ENCODE data around the gene RASAL2. TPM values are rescaled to one million over a fixed set of nuclear protein-coding genes. Genes with fewer than 3 reads are reported as not detected.
"Not testable (repeated sequence)": the region's sequence is repeated elsewhere in the genome, so short reads cannot be mapped to it uniquely, and the experiment has no call there.

RASAL2 gene
- total RNA-seq, 3 donors from 2014 or later (not counting 1 experiment from before 2014, with no cell fraction given): 0.16 to 0.23 TPM; not detected in 1

GRCh38 chr1:178120088-178120487 is 26.2 kb downstream of the RASAL2 start:
- 93% methylated on average over 4 of the region's 4 CpGs for WGBS (ENCODE audit: insufficient coverage)
- intact Hi-C loops (cut with micrococcal nuclease): no loop called here
- ATAC-seq: no peak
- no peaks in the 10 kb centered on the region for H3K4me1 ChIP-seq (ENCODE audit: control insufficient read depth, insufficient read depth, low read length)
- peaks cover 2 to 5% of the 10 kb centered on the region in 2 donors for H3K9me3 Mint-ChIP-seq
- DNase-seq: no peak
- H3K4me3 ChIP-seq (ENCODE audit: low read length): no peak overlapping the region
- no peaks in the 10 kb centered on the region for H3K27me3 Mint-ChIP-seq (ENCODE audit: low read depth in 2 of 2)
- H3K36me3 Mint-ChIP-seq: no peaks in the 10 kb centered on the region
- no peaks in the 10 kb centered on the region for H3K27me3 ChIP-seq (ENCODE audit: control insufficient read depth, insufficient read depth, low read length)
- TF ChIP-seq, protein P1, sequence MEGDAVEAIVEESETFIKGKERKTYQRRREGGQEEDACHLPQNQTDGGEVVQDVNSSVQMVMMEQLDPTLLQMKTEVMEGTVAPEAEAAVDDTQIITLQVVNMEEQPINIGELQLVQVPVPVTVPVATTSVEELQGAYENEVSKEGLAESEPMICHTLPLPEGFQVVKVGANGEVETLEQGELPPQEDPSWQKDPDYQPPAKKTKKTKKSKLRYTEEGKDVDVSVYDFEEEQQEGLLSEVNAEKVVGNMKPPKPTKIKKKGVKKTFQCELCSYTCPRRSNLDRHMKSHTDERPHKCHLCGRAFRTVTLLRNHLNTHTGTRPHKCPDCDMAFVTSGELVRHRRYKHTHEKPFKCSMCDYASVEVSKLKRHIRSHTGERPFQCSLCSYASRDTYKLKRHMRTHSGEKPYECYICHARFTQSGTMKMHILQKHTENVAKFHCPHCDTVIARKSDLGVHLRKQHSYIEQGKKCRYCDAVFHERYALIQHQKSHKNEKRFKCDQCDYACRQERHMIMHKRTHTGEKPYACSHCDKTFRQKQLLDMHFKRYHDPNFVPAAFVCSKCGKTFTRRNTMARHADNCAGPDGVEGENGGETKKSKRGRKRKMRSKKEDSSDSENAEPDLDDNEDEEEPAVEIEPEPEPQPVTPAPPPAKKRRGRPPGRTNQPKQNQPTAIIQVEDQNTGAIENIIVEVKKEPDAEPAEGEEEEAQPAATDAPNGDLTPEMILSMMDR (IDR thresholded peaks at IDR 0.05): no peak
- no peaks in the 10 kb centered on the region for H3K9me3 ChIP-seq (ENCODE audit: control insufficient read depth, insufficient read depth, low read length)
- H3K27ac ChIP-seq (ENCODE audit: low read length): no peak overlapping the region
- H3K4me1 Mint-ChIP-seq: no peaks in the 10 kb centered on the region
- no peak overlapping the region for H3K27ac Mint-ChIP-seq
- no peaks in the 10 kb centered on the region for H3K36me3 ChIP-seq (ENCODE audit: control insufficient read depth, insufficient read depth, low read length)
- no peak overlapping the region for H3K4me3 Mint-ChIP-seq

GRCh38 chr1:178120520-178121052 is 26.7 kb downstream of the RASAL2 start:
- H3K36me3 Mint-ChIP-seq; H3K4me3 Mint-ChIP-seq; H3K9me3 Mint-ChIP-seq; H3K4me1 ChIP-seq (ENCODE audit: control insufficient read depth, insufficient read depth, low read length); H3K9me3 ChIP-seq (ENCODE audit: control insufficient read depth, insufficient read depth, low read length); H3K27me3 ChIP-seq (ENCODE audit: control insufficient read depth, insufficient read depth, low read length); ATAC-seq; H3K27ac ChIP-seq (ENCODE audit: low read length); H3K4me1 Mint-ChIP-seq; H3K27me3 Mint-ChIP-seq (ENCODE audit: low read depth in 2 of 2); intact Hi-C loops (cut with micrococcal nuclease); H3K4me3 ChIP-seq (ENCODE audit: low read length); DNase-seq; H3K27ac Mint-ChIP-seq; H3K36me3 ChIP-seq (ENCODE audit: control insufficient read depth, insufficient read depth, low read length): not testable (repeated sequence)
- WGBS (ENCODE audit: insufficient coverage): 86% methylated on average over 6 of the region's 7 CpGs

DNA sequence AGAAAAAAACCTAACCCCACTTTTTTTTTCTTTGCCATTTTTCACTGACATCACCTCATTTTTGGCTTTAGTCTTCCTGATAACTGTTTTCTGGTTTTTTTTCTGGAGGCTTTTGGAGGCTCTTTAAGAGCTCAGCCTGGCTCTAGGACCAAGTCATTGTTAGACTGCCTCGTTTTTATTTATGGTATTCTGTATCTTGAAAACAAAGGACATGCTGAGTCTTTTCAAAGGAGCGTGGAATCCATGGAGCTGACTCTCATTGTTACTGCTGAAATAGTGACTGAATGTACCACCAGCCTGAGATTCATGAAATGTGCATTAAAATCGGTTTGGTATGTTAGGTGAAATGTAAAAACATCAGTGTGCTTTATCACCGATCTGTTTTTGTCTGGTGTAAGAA is 28.0 kb downstream of the RASAL2 start:
- no peaks in the 10 kb centered on the region for H3K36me3 Mint-ChIP-seq
- H3K4me1 ChIP-seq (ENCODE audit: control insufficient read depth, insufficient read depth, low read length): no peaks in the 10 kb centered on the region
- ATAC-seq: no peak
- no peaks in the 10 kb centered on the region for H3K4me1 Mint-ChIP-seq
- 57% methylated on average over 4 of the region's 4 CpGs for WGBS (ENCODE audit: insufficient coverage)
- H3K4me3 ChIP-seq (ENCODE audit: low read length): no peak overlapping the region
- H3K27ac Mint-ChIP-seq: no peak overlapping the region
- no peaks in the 10 kb centered on the region for H3K27me3 Mint-ChIP-seq (ENCODE audit: low read depth in 2 of 2)
- H3K36me3 ChIP-seq (ENCODE audit: control insufficient read depth, insufficient read depth, low read length): no peaks in the 10 kb centered on the region
- intact Hi-C loops (cut with micrococcal nuclease): no loop called here
- no peak overlapping the region for H3K27ac ChIP-seq (ENCODE audit: low read length)
- no peaks in the 10 kb centered on the region for H3K9me3 ChIP-seq (ENCODE audit: control insufficient read depth, insufficient read depth, low read length)
- no peaks in the 10 kb centered on the region for H3K27me3 ChIP-seq (ENCODE audit: control insufficient read depth, insufficient read depth, low read length)
- H3K4me3 Mint-ChIP-seq: no peak overlapping the region
- peaks cover 2 to 3% of the 10 kb centered on the region in 2 donors for H3K9me3 Mint-ChIP-seq
- no peak for DNase-seq
- TF ChIP-seq, protein P1 (IDR thresholded peaks at IDR 0.05): no peak

- Mint-ChIP-seq H3K9me3 (peaks cover 2 to 3% of the 10 kb centered on the region in 2 donors), H3K4me3 (no peak overlapping the region), H3K4me1 (no peaks in the 10 kb centered on the region), H3K27ac (no peak overlapping the region), H3K36me3 (no peaks in the 10 kb centered on the region), H3K27me3 (ENCODE audit: low read depth in 2 of 2) (no peaks in the 10 kb centered on the region)
- DNase-seq (no peak), ATAC-seq (no peak)
- Histone ChIP-seq H3K9me3 (ENCODE audit: control insufficient read depth, insufficient read depth, low read length) (no peaks in the 10 kb centered on the region), H3K4me3 (ENCODE audit: low read length) (no peak overlapping the region), H3K4me1 (ENCODE audit: control insufficient read depth, insufficient read depth, low read length) (no peaks in the 10 kb centered on the region), H3K27ac (ENCODE audit: low read length) (no peak overlapping the region), H3K27me3 (ENCODE audit: control insufficient read depth, insufficient read depth, low read length) (no peaks in the 10 kb centered on the region), H3K36me3 (ENCODE audit: control insufficient read depth, insufficient read depth, low read length) (no peaks in the 10 kb centered on the region)
- 36% methylated on average over 1 of the region's 1 CpG for WGBS (ENCODE audit: insufficient coverage)
- TF ChIP-seq, protein P1 (IDR thresholded peaks at IDR 0.05): no peak
- intact Hi-C loops (cut with micrococcal nuclease): no loop called here
Observed at GRCh38 chr1:178122283-178122682, 28.4 kb downstream of the RASAL2 start.

Data from natural killer cell (primary cell).